Activated CD8-positive, alpha-beta memory T cell treated with anti-CD3 and anti-CD28 coated beads, Interleukin-2, amount 50 U/mL, for 1 hour (primary cell): ENCODE results near the gene SH3BP5.

ENCODE experiments used
- DNase-seq: peaks from one replicate; pipeline ENCODE4 v3.0.0-alpha.2; 2020; ENCODE audit errors: extremely low read depth

Gene SH3BP5

DNA sequence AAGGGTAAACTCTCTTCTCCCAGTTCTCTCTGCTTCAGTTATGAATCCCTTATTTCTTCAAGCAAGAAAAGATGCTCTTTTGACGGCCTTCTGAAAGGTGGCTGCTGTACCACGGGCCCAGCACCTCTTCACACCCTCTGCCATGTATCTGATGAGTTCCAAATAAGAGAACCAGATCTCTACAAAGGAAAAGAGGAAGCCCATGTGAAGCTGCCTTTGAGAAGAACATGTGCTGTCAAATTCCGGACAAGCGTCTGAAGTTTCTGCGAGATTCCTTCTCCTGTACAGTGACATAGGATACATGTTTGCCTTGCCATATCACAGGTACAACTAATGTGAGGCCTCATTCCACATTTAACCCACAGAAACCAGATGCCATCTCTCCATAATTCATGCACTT is 59.2 kb downstream of the SH3BP5 start:
- no peak for DNase-seq

GRCh38 chr3:15272426-15273196 is 59.8 kb downstream of the SH3BP5 start:
- no peak for DNase-seq

GRCh38 chr3:15271785-15272381 is 60.5 kb downstream of the SH3BP5 start:
- DNase-seq, result peak; percentile 79

- DNase-seq, result no peak
These were observed 61.4 kb downstream of the SH3BP5 start for GRCh38 chr3:15271030-15271429.

GRCh38 chr3:15269091-15269989 is 63.0 kb downstream of the SH3BP5 start:
- DNase-seq, result peak; percentile 66

DNA sequence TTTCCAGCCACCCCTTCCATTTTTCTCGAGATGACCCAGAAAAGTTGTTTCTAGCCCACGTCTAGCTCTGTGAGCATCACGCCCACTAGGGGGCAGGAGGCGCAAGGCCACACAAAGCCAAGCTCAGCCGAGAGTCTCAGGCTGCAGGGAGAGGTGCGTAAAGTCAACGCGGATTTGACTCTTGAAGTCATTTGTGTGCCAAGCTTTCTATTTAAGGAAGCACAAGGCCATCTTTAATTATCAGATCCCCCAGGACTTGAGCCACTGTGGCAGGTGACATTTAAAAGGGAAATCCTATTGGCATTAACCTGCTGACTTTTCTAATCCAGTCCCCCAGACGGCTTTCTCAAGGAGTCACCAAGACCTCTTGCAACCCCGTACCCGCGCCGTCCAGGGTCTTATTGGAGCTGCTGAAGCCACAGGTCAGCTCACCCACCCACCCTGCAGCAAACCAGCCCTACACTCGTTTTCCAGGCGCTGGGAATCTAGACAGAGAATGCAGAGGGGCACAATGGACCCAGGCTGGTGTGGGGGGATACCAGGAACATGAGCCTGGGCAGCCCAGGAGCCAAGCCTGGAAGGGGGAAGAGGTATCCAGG is 64.3 kb downstream of the SH3BP5 start:
- peak; percentile 69 for DNase-seq

DNA sequence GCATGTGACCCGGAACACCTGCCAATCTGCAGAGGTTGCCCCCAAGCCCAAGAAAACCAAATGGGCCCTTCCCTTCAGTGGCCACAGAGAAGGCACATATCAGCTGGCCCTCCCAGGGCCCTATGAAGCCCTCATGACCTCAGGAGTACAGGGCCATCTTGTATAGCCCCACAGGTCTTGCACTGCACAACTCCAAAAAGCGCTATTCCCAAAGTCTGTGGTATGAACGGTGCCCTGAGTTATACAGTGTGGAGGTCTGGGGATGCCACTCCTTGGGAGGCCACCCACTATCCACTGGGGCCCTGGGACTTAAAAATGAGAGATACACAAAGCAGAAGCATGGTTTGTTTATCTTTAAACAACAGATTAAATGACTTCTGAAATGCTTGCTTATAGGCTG is 64.9 kb downstream of the SH3BP5 start:
- no peak for DNase-seq

DNA sequence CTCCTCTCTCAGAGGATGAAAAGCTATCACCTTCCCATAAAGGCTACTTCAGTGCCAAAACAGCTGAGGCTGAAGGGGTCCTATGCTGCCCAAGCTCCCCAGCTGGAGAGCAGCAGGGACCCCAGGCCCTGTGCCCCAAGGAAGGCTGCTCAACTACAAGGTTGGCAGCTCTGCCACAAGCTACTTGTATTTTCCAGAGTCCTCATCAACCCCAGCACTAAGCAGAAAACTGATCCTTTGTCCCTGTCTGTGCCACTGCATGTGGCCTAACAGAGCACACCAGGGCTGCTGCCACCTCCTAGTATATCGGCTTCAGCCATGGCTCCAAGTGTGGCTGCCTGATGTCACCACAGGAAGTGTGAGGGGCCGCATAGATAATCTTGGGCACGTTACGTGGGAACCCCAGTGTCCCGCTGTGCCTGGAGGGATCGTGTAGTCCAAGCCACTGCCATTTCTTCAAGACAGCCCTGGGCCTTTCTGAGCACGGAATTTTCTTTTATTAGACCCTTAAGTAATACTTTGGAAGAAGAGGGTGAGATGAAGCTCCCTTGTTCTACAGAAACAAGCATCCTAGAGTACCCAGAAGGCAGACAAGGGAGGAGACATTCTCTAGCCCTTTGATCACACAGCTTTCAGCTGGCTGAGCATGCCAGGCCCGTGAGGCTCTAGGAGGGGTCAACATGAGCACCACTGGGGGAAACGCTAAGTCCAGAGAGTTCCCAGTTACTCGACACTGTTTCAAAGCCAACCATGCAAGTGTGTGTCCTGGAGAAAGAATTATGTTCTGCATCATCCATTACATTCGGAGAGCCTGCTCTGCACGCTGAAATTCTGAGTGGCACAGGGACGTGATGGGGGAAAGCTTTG is 65.6 kb downstream of the SH3BP5 start:
- DNase-seq, result no peak

- no peak for DNase-seq
These were observed 66.5 kb downstream of the SH3BP5 start for GRCh38 chr3:15265655-15266509.

DNA sequence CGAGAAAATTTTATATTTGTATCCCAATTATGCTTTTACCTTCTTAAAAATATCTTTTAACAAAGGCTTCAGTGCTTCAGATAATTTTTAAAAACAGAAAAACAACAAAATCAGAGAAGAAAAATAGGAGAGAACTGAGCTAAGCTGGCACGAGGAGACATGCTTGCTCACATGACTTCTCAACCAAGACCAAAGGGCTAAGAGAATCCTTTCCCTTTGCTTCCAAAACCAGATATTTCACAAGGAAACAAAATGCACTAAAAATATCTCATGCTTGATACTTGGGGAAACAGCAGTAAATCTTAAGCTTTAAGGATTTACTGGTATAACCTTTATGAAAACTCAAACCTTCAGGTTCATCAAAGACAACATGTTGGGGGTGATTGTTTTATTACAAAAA is 67.9 kb downstream of the SH3BP5 start:
- no peak for DNase-seq

GRCh38 chr3:15263926-15264325 is 68.5 kb downstream of the SH3BP5 start:
- no peak for DNase-seq

GRCh38 chr3:15263120-15263519 is 69.3 kb downstream of the SH3BP5 start:
- DNase-seq, result no peak

- no peak for DNase-seq
These were observed 70.4 kb downstream of the SH3BP5 start for GRCh38 chr3:15262021-15262420.

GRCh38 chr3:15261274-15261673 is 71.1 kb downstream of the SH3BP5 start:
- DNase-seq, result no peak

- no peak for DNase-seq
These were observed 71.9 kb downstream of the SH3BP5 start for GRCh38 chr3:15260531-15260930.

GRCh38 chr3:15258720-15259119 is 73.7 kb downstream of the SH3BP5 start:
- no peak for DNase-seq

GRCh38 chr3:15256861-15257341 is 75.5 kb downstream of the SH3BP5 start:
- DNase-seq, result no peak

- DNase-seq, result no peak
These were observed 77.2 kb downstream of the SH3BP5 start for GRCh38 chr3:15255215-15255614.

DNA sequence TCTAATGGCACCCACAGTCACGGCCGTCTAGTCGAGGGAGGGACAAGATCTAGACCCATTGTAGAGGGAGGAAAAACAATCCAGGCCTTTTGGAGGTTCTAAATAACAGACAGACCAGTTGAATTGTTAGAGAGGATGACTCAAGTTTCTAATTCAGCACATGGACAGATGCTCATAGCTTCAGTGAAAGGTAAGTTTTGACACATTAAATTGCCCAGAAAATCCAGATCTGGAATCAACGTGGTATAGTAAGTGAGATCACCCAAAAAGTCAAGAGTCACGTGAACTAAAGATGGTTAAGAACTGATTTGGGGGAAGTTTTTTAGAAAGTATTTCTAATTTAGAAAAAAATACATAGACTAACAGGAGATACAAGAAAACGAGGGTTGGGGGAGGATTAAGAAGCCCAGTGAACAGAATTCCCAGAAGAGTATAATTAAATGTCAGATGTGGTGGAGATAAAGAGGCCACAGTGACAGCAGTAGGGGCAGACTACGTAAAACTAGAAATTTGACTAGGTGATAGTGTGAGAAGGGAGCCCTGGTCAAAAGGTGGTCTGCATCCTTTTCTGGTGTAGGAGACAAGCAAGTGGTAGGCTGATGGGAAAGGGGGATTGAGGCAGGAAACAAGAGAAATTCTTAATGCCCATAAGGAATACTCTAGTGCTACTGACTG is 79.2 kb downstream of the SH3BP5 start:
- DNase-seq, result no peak

DNA sequence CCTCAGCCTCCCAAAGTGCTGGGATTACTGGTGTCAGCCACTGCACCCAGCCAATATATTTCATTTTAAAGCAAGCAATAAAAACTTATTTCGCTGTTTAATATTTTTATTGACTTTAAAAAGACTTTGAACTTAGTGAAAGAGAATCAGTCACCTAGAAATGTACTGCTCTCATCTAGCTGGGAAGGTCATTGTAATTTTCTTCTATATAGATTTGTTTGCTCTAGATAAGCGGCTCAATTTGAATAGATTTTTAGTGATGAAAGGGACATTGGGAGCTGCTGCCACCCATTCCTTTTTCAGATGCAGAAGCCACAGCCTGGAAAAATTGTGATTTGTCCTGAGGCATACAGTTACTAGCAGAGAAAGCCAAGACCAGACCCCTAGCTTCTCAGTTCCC is 86.2 kb downstream of the SH3BP5 start:
- DNase-seq, result no peak
